ENCODE data around the gene FZR1. TPM values are rescaled to one million over a fixed set of nuclear protein-coding genes. Genes with fewer than 3 reads are reported as not detected.
"Not testable (repeated sequence)": the region's sequence is repeated elsewhere in the genome, so short reads cannot be mapped to it uniquely, and the experiment has no call there.

FZR1 gene
- total RNA-seq, 2 experiments from 2014 or later: 40.3 to 46.3 TPM

- H3K27me3 Mint-ChIP-seq (ENCODE audit: low read depth); H3K4me3 Mint-ChIP-seq; H3K4me1 Mint-ChIP-seq (ENCODE audit: low read depth); H3K27ac Mint-ChIP-seq; CTCF ChIA-PET; H3K9me3 Mint-ChIP-seq; DNase-seq; H3K36me3 Mint-ChIP-seq (ENCODE audit: low read depth): not testable (repeated sequence)
- intact Hi-C loops (cut with micrococcal nuclease): loop anchor here (10.0 kb wide), 1 partner anchor 123 kb away; the partner anchor contains the start of genes PIP5K1C and TJP3
These were observed 75.7 kb downstream of the FZR1 start for GRCh38 chr19:3581792-3582191.

GRCh38 chr19:3584036-3584802 lies 78.1 kb downstream of the FZR1 start:
- H3K4me1 Mint-ChIP-seq (ENCODE audit: low read depth); H3K36me3 Mint-ChIP-seq (ENCODE audit: low read depth); H3K9me3 Mint-ChIP-seq; H3K27ac Mint-ChIP-seq; DNase-seq; H3K4me3 Mint-ChIP-seq; H3K27me3 Mint-ChIP-seq (ENCODE audit: low read depth): not testable (repeated sequence)
- CTCF ChIA-PET: interaction anchor here (0.7 to 1.5 kb wide), 2 partner anchors 20 to 39 kb away, joined by 3 to 4 read pairs; no protein-coding TSS in a partner anchor
- intact Hi-C loops (cut with micrococcal nuclease): loop anchor here (10.0 kb wide), 1 partner anchor 121 kb away; the partner anchor contains the start of genes PIP5K1C and TJP3

- DNase-seq: no peak
- H3K36me3 Mint-ChIP-seq (ENCODE audit: low read depth): no peaks in the 10 kb centered on the region
- H3K9me3 Mint-ChIP-seq: no peaks in the 10 kb centered on the region
- H3K27me3 Mint-ChIP-seq (ENCODE audit: low read depth): no peaks in the 10 kb centered on the region
- CTCF ChIA-PET: interaction anchor here (0.9 to 1.7 kb wide), 7 partner anchors 11 to 40 kb away, joined by 4 to 6 read pairs (median 4); no protein-coding TSS in a partner anchor
- no peak within 1 kb of the TSS for H3K27ac Mint-ChIP-seq
- peak within 1 kb of the TSS; percentile 24 for H3K4me3 Mint-ChIP-seq
- intact Hi-C loops (cut with micrococcal nuclease): loop anchor here (1.0 to 10.0 kb wide), 2 partner anchors 33 to 119 kb away; partner anchors contain the start of genes PIP5K1C and TJP3
- no peaks in the 10 kb centered on the region for H3K4me1 Mint-ChIP-seq (ENCODE audit: low read depth)
These were observed 79.4 kb downstream of the FZR1 start, which contains the start of gene GIPC3 for GRCh38 chr19:3585301-3586126. TSS of gene GIPC3 (plus strand) at chr19:3585478. CDS start at chr19:3585598, 120 bp downstream.

GRCh38 chr19:3586127-3586626 lies 80.1 kb downstream of the FZR1 start:
- DNase-seq: peak; percentile 34
- Mint-ChIP-seq H3K4me1 (ENCODE audit: low read depth) (no peaks in the 10 kb centered on the region), H3K36me3 (ENCODE audit: low read depth) (no peaks in the 10 kb centered on the region), H3K4me3 (peak overlapping the region; percentile 24), H3K9me3 (no peaks in the 10 kb centered on the region), H3K27ac (no peak overlapping the region), H3K27me3 (ENCODE audit: low read depth) (no peaks in the 10 kb centered on the region)
- CTCF ChIA-PET: interaction anchor here (0.9 to 1.7 kb wide), 5 partner anchors 13 to 40 kb away, joined by 4 to 6 read pairs (median 4); no protein-coding TSS in a partner anchor
- intact Hi-C loops (cut with micrococcal nuclease): loop anchor here (1.0 to 10.0 kb wide), 2 partner anchors 32 to 119 kb away; partner anchors contain the start of genes PIP5K1C and TJP3

- no peak for DNase-seq
- H3K4me3 Mint-ChIP-seq: no peak overlapping the region
- no peaks in the 10 kb centered on the region for H3K36me3 Mint-ChIP-seq (ENCODE audit: low read depth)
- H3K4me1 Mint-ChIP-seq (ENCODE audit: low read depth): no peaks in the 10 kb centered on the region
- intact Hi-C loops (cut with micrococcal nuclease): loop anchor here (1.0 to 10.0 kb wide), 2 partner anchors 31 to 118 kb away; partner anchors contain the start of genes PIP5K1C and TJP3
- no peak overlapping the region for H3K27ac Mint-ChIP-seq
- H3K27me3 Mint-ChIP-seq (ENCODE audit: low read depth): no peaks in the 10 kb centered on the region
- CTCF ChIA-PET: interaction anchor here (1.3 to 1.7 kb wide), 2 partner anchors 18 to 35 kb away, joined by 4 read pairs; no protein-coding TSS in a partner anchor
- no peaks in the 10 kb centered on the region for H3K9me3 Mint-ChIP-seq
These were observed 80.7 kb downstream of the FZR1 start for GRCh38 chr19:3586707-3587346.

Other genes starting within 250 kb of the FZR1 start
- gene NFIC, start 139.7 kb upstream of the FZR1 start, total RNA-seq: 10 to 100 TPM; 11.9 to 12.8 TPM
- gene SMIM24, start 25.8 kb upstream of the FZR1 start, total RNA-seq: under 1 TPM in 1 of 2 experiments, not detected in 1; 0.41 TPM
- not detected for gene SMIM44, start 22.9 kb upstream of the FZR1 start, total RNA-seq
- 10 to 100 TPM; 13.3 to 14.0 TPM for gene DOHH, start 5.6 kb upstream of the FZR1 start, total RNA-seq
- gene TEKTIP1, start 32.9 kb downstream of the FZR1 start, total RNA-seq: 1 to 10 TPM; 2.1 to 2.5 TPM
- gene MFSD12, start 51.3 kb downstream of the FZR1 start, total RNA-seq: 10 to 100 TPM; 31.3 to 34.0 TPM
- 10 to 100 TPM; 63.3 to 65.9 TPM for gene HMG20B, start 66.6 kb downstream of the FZR1 start, total RNA-seq
- under 1 TPM; 0.20 to 0.29 TPM for gene GIPC3, start 79.2 kb downstream of the FZR1 start, total RNA-seq
- under 1 TPM; 0.41 to 0.42 TPM for gene TBXA2R, start 100.6 kb downstream of the FZR1 start, total RNA-seq
- 10 to 100 TPM; 24.6 to 27.0 TPM for gene CACTIN, start 120.5 kb downstream of the FZR1 start, total RNA-seq
- 1 to 10 TPM; 7.3 to 7.5 TPM for gene PIP5K1C, start 194.2 kb downstream of the FZR1 start, total RNA-seq
- 1 to 10 TPM in 1 of 2 experiments, under 1 TPM in 1; 0.93 to 1.6 TPM for gene TJP3, start 202.1 kb downstream of the FZR1 start, total RNA-seq

All from activated naive CD4-positive, alpha-beta T cell treated with anti-CD3 and anti-CD28 coated beads for 36 hours (primary cell).